Kidney (tissue), 14 donors: Measurements from ENCODE around the gene TUBB. TPM values are rescaled to one million over a fixed set of nuclear protein-coding genes. Genes with fewer than 3 reads are reported as not detected.
"Not testable (repeated sequence)": the region's sequence is repeated elsewhere in the genome, so short reads cannot be mapped to it uniquely, and the experiment has no call there.

ENCODE experiments used
- DNase-seq, 5 donors: peaks; one replicate each; pipeline ENCODE4 v3.0.0-alpha.2; 2013 to 2020
- FAIRE-seq: peaks from 2 replicates; lab custom pipeline; 2012; peaks lifted over from hg19 to GRCh38; lab: Jason Lieb, UNC
- H3K27ac ChIP-seq, 2 donors: one replicate each; pipeline ENCODE4 v1.7.0; 2013; ENCODE audit warnings: low read depth in 2 of 2, low read length in 2 of 2, inconsistent platforms in 1 of 2
- H3K27me3 ChIP-seq: one replicate; pipeline ENCODE4 v1.7.1; 2013; ENCODE audit warnings: low read length, inconsistent platforms; ENCODE audit not compliant: control insufficient read depth, insufficient read depth
- H3K36me3 ChIP-seq, 3 donors: one replicate each; pipeline versions ENCODE4 v1.7.0 to v1.7.1; 2013; ENCODE audit warnings: low read length in 3 of 3, control low read depth in 1 of 3, inconsistent platforms in 1 of 3; ENCODE audit not compliant: insufficient read depth in 3 of 3, control insufficient read depth in 2 of 3
- H3K4me1 ChIP-seq, 3 donors: one replicate each; pipeline versions ENCODE4 v1.7.0 to v1.7.1; 2013; ENCODE audit warnings: low read length in 3 of 3, inconsistent platforms in 1 of 3, low read depth in 1 of 3; ENCODE audit not compliant: control insufficient read depth in 2 of 3, insufficient read depth in 2 of 3
- H3K4me3 ChIP-seq, 3 donors: one replicate each; pipeline versions ENCODE4 v1.7.0 to v1.8.1; 2013; ENCODE audit warnings: low read length in 3 of 3, control low read depth in 1 of 3, inconsistent platforms in 1 of 3
- H3K9ac ChIP-seq, 3 donors: one replicate each; pipeline versions ENCODE4 v1.7.0 to v1.7.1; 2013; ENCODE audit warnings: low read length in 3 of 3, control low read depth in 1 of 3, inconsistent platforms in 1 of 3
- H3K9me3 ChIP-seq, 3 donors: one replicate each; pipeline versions ENCODE4 v1.7.0 to v1.7.1; 2013; ENCODE audit warnings: low read length in 3 of 3, control low read depth in 1 of 3, inconsistent platforms in 1 of 3; ENCODE audit not compliant: control insufficient read depth in 2 of 3, insufficient read depth in 1 of 3
- intact Hi-C: fragments of 100-400 bp; cut with DNase I; formaldehyde crosslinking; loops from one replicate; pipeline ENCODE4 v1.11.1; 2022
- polyA plus RNA-seq: library from polyadenylated mRNA; stranded (reverse); fragments of 350-450 nt; fragmentation: Illumina TruSeq; extraction: RNeasy Lipid Tissue Mini Kit (QIAGEN cat#74804); gene quantifications from one replicate; pipeline ENCODE4 v1.2.3, GENCODE V29; 2014; ENCODE audit warnings: low read depth, low replicate concordance; ENCODE audit not compliant: insufficient read depth
- total RNA-seq: library from RNA; stranded (reverse); fragmentation: NEBNext Ultra II Directional; extraction: Animal tissue kit (Norgen Biotek cat#: 25700); gene quantifications from one replicate; pipeline ENCODE4 v1.2.1, GENCODE V29; 2021
- TF ChIP-seq, protein P1 (sequence below): IDR thresholded peaks from 3 replicates; pipeline ENCODE4 v1.5.1; 2012; ENCODE audit warnings: mild to moderate bottlenecking, moderate library complexity, borderline replicate concordance; ENCODE audit not compliant: insufficient read depth; ENCODE audit errors: extremely low read depth
- donor health status: control.
- donor health status: control.
- donor health status: control.
- donor health status: control.
- donor health status: control.
- donor health status: DM: yes; HTN: yes; CAD: no.
- donor health status: Normal renal cell carcinoma (clear cell type).

The TUBB gene
- total and polyA plus RNA-seq, 2 donors from 2014 or later: 197 to 295 TPM

DNA sequence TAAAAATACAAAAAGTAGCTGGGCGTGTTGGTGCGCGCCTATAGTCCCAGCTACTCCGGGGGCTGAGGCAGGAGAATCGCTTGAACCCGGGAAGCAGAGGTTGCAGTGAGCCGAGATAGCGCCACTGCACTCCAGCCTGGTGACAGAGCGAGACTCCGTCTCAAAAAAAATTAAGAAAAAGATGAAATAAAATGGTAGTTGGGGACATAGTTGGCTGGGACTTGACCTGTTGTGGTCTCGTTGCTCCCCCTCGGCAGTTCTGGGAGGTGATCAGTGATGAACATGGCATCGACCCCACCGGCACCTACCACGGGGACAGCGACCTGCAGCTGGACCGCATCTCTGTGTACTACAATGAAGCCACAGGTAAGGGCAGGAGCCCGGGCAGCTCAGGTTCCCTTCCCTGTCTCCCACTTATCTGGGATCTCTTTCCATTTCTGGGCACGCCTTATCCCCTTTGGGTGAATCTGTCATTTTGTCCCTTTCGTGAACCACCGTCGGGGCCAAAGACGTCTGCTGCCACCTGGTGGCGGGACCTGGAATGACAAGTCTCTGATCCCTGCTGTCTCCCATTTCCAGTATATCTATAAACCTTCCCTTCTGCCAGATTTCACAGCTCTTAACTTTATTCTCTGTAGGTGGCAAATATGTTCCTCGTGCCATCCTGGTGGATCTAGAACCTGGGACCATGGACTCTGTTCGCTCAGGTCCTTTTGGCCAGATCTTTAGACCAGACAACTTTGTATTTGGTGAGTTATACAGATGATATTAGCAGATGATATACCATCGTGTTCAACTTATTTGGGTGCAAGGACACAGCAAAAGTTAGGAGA, 2.3 kb downstream of the TUBB start:
- H3K4me1 ChIP-seq: peaks cover 4 to 11% (median 4%) of the 10 kb centered on the region in 3 donors
- H3K36me3 ChIP-seq: peaks cover 19 to 34% (median 20%) of the 10 kb centered on the region in 3 donors
- FAIRE-seq (no peak), DNase-seq (peak; percentile 86 to 90 (median 89))
- H3K9me3 ChIP-seq: no peaks in the 10 kb centered on the region
- H3K4me3 ChIP-seq: peak overlapping the region in 2 of 3 donors; percentile 75 to 77
- intact Hi-C loops: loop anchor here (5.0 kb wide), 1 partner anchor 40 kb away; no protein-coding TSS in a partner anchor
- no peaks in the 10 kb centered on the region for H3K27me3 ChIP-seq
- no peak overlapping the region for H3K27ac ChIP-seq
- TF ChIP-seq, protein P1, sequence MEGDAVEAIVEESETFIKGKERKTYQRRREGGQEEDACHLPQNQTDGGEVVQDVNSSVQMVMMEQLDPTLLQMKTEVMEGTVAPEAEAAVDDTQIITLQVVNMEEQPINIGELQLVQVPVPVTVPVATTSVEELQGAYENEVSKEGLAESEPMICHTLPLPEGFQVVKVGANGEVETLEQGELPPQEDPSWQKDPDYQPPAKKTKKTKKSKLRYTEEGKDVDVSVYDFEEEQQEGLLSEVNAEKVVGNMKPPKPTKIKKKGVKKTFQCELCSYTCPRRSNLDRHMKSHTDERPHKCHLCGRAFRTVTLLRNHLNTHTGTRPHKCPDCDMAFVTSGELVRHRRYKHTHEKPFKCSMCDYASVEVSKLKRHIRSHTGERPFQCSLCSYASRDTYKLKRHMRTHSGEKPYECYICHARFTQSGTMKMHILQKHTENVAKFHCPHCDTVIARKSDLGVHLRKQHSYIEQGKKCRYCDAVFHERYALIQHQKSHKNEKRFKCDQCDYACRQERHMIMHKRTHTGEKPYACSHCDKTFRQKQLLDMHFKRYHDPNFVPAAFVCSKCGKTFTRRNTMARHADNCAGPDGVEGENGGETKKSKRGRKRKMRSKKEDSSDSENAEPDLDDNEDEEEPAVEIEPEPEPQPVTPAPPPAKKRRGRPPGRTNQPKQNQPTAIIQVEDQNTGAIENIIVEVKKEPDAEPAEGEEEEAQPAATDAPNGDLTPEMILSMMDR: peak; percentile 97
- peak overlapping the region in 2 of 3 donors; percentile 33 to 52 for H3K9ac ChIP-seq

- not testable (repeated sequence) for H3K27ac ChIP-seq, H3K9me3 ChIP-seq, H3K27me3 ChIP-seq, FAIRE-seq
- Histone ChIP-seq H3K9ac (peak overlapping the region in 2 of 3 donors; percentile 29 to 52), H3K4me3 (peak overlapping the region in 1 of 3 donors; percentile 77), H3K36me3 (peaks cover 20 to 42% (median 22%) of the 10 kb centered on the region in 3 donors), H3K4me1 (peaks cover 4 to 11% (median 4%) of the 10 kb centered on the region in 3 donors)
- peak in 1 of 5 donors; percentile 66 for DNase-seq
- intact Hi-C loops: loop anchor here (5.0 kb wide), 1 partner anchor 41 kb away; no protein-coding TSS in a partner anchor
Observed at GRCh38 chr6:30723159-30723842, 3.1 kb downstream of the TUBB start.

DNA sequence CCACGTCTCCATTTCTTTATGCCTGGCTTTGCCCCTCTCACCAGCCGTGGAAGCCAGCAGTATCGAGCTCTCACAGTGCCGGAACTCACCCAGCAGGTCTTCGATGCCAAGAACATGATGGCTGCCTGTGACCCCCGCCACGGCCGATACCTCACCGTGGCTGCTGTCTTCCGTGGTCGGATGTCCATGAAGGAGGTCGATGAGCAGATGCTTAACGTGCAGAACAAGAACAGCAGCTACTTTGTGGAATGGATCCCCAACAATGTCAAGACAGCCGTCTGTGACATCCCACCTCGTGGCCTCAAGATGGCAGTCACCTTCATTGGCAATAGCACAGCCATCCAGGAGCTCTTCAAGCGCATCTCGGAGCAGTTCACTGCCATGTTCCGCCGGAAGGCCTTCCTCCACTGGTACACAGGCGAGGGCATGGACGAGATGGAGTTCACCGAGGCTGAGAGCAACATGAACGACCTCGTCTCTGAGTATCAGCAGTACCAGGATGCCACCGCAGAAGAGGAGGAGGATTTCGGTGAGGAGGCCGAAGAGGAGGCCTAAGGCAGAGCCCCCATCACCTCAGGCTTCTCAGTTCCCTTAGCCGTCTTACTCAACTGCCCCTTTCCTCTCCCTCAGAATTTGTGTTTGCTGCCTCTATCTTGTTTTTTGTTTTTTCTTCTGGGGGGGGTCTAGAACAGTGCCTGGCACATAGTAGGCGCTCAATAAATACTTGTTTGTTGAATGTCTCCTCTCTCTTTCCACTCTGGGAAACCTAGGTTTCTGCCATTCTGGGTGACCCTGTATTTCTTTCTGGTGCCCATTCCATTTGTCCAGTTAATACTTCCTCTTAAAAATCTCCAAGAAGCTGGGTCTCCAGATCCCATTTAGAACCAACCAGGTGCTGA, 3.9 kb downstream of the TUBB start:
- not testable (repeated sequence) for FAIRE-seq, H3K9me3 ChIP-seq, H3K27ac ChIP-seq, H3K27me3 ChIP-seq, H3K9ac ChIP-seq, H3K4me3 ChIP-seq
- H3K36me3 ChIP-seq: peaks cover 20 to 45% (median 22%) of the 10 kb centered on the region in 3 donors
- peak in 1 of 5 donors; percentile 54 for DNase-seq
- intact Hi-C loops: loop anchor here (5.0 kb wide), 1 partner anchor 42 kb away; no protein-coding TSS in a partner anchor
- H3K4me1 ChIP-seq: peaks cover 0 to 11% (median 4%) of the 10 kb centered on the region in 3 donors
